GM12801 (cell line): ENCODE measurements around the gene HIPK3.

ENCODE experiments used
- CTCF ChIP-seq: IDR thresholded peaks from one replicate; pipeline ENCODE4 v1.5.1; 2011; ENCODE audit warnings: control low read depth; ENCODE audit not compliant: insufficient read length; ENCODE audit errors: extremely low read depth

Gene HIPK3

DNA sequence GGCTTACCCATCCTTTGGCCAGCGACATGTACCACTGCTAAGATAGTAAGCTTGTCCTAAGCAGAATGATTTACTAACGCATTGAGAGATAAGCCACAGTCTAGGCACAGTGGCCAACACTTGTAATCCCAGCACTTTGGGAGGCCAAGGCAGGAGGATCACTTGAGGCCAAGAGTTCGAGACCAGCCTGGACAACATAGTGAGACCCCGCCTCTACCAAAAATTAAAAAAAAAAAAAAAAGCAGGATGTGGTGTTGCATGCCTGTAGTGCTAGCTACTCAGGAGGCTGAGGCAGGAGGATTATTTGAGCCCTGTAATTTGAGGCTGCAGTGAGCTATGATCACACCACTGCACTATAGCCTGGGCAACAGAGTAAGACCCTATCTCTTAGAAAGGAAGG lies 93.1 kb downstream of the HIPK3 start:
- no peak for TF ChIP-seq CTCF

DNA sequence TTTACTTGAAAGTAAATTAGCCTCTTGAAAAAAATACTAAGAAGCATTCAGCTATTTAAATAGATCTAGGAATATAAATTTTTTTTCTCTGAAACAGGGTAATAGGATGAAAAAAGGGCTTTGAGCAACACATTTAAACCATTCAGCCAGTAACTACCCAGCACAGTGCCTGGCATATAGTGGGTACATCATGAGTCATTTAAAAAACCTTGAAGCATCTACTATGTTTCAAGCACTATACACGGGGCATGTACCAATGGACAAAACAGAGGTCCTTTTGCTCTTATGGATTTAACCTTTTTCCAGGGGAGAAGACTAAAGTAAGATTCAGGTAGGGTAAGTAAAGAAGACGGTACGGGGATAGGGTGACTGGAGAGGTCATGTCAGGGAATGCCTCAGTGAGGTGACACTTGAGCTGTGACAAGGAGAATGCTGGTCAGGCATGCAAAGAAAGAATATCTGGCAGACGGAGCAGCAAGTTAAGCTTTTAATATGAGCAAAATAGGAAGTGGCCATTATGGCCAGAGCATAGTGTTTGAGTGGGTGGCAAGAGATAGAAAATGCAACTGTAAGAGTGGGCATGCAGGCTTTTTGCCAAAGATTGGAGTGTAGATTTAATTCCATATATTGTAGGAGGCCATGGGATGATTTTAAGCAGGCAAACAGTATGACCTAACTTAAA lies 101.1 kb downstream of the HIPK3 start:
- TF ChIP-seq CTCF: no peak

DNA sequence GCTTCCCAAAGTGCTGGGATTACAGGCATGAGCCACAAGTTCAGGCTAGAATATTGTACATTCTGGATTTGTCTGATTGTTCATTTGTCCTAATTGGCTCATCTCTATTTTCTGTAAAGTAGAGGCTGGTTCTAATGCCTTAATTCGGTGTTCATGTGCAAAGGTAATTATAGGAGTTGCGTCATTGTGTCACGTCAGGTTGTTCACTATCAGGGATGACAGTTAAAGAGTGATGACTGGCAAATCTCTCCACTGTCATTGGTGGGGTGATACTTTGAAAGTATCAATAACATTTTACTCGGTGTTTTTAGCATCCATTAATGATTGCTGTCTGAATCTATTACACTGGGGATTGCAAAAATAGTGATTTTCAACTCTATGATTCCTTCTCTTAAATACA lies 103.5 kb downstream of the HIPK3 start:
- no peak for TF ChIP-seq CTCF

GRCh38 chr11:33362051-33362910 lies 105.1 kb downstream of the HIPK3 start:
- no peak for TF ChIP-seq CTCF

GRCh38 chr11:33366918-33367317 lies 109.7 kb downstream of the HIPK3 start:
- no peak for TF ChIP-seq CTCF

- no peak for TF ChIP-seq CTCF
Measured at GRCh38 chr11:33368931-33369330, 111.8 kb downstream of the HIPK3 start.

GRCh38 chr11:33373636-33374035 lies 116.5 kb downstream of the HIPK3 start:
- TF ChIP-seq CTCF: no peak
